Right atrium auricular region (tissue), 2 donors: ENCODE results near the gene RTN4R. TPM values are rescaled to one million over a fixed set of nuclear protein-coding genes. Genes with fewer than 3 reads are reported as not detected.
"Not testable (repeated sequence)": the region's sequence is repeated elsewhere in the genome, so short reads cannot be mapped to it uniquely, and the experiment has no call there.

Experiments
- DNase-seq: peaks from one replicate; pipeline ENCODE4 v3.0.0-alpha.2; 2019; ENCODE audit warnings: low spot score
- H3K27ac ChIP-seq, 2 donors: fragments of 200-600 bp; sonication (generic); 1 replicate in 1 of 2; 2 replicates in 1 of 2; pipeline ENCODE4 v1.5.1; 2016 to 2019
- H3K27me3 ChIP-seq, 2 donors: fragments of 200-600 bp; sonication (generic); one replicate each; pipeline versions ENCODE4 v1.5.1 to v1.6.0; 2017 to 2019
- H3K36me3 ChIP-seq: fragments of 200-600 bp; sonication (generic); one replicate; pipeline ENCODE4 v1.5.1; 2016
- H3K4me1 ChIP-seq, 2 donors: fragments of 200-600 bp; sonication (generic); one replicate each; pipeline versions ENCODE4 v1.5.1 to v1.6.0; 2017 to 2019
- H3K4me3 ChIP-seq, 2 donors: fragments of 200-600 bp; sonication (generic); 1 replicate in 1 of 2; 2 replicates in 1 of 2; pipeline ENCODE4 v1.5.1; 2017 to 2019; ENCODE audit warnings: mild to moderate bottlenecking in 1 of 2, moderate library complexity in 1 of 2
- H3K9me3 ChIP-seq, 2 donors: fragments of 200-600 bp; sonication (generic); one replicate each; pipeline ENCODE4 v1.5.1; 2019
- total RNA-seq, 2 donors: library from RNA; depleted of rRNA; stranded (reverse); fragments of >200 nt; gene quantifications; one replicate each; pipeline ENCODE4 v1.1.0, GENCODE V29; 2016
- TF ChIP-seq, protein P1 (sequence below), 2 donors: fragments of 200-600 bp; sonication (generic); IDR thresholded peaks; one replicate each; pipeline ENCODE4 v1.5.1; 2019; ENCODE audit warnings: antibody characterized with exemption in 2 of 2

Gene RTN4R
- total RNA-seq, 2 donors from 2014 or later = 1.0 to 2.0 TPM

DNA sequence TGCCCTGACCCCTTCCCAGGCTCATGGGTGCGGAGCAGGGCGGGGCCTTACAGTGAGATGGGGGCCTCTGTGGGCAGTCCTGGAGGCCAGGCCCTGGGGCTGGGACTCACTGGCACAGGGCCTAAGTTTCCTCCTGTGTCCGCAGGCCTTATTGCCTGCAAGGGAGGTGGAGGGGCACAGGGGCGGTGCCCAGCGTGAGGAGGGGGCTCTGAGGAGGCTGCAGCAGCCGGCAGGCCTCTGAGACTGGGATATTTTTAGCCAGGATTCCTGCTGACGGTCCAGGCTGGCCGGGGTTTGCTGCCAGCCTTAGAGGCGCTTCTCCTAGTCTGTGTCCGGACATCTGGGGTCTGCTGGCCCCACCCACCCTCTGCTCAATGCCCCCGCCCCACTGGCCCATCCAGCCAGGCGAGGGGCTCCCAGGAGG, 5.7 kb upstream of the RTN4R start:
- Histone ChIP-seq H3K27ac (no peak overlapping the region), H3K36me3 (no peaks in the 10 kb centered on the region)

DNA sequence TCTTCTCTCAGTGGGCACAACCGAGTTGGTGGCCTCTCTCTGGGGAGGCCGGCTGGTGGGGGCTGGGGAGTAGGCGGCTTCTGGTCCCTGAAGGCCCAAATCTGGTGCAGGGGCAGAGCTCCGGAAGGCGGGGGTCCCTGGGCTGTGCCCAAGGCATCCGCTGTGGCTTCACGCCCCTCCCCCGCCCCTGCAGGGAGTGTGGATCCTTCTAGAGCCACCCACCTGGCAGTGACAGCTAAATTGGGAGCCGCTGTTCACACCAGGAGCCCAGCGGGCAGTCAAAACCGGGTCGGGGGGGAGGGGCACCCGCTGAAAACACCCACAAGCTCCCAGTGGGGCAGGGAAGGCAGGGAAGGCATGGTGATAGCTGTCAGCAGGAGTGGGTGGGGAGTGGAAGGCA, 4.6 kb upstream of the RTN4R start:
- Histone ChIP-seq H3K4me3 (no peak overlapping the region), H3K36me3 (no peaks in the 10 kb centered on the region), H3K27ac (no peak overlapping the region), H3K27me3 (no peaks in the 10 kb centered on the region), H3K4me1 (peaks cover 0 to 4% of the 10 kb centered on the region in 2 donors), H3K9me3 (no peaks in the 10 kb centered on the region)
- DNase-seq = no peak
- TF ChIP-seq, protein P1, sequence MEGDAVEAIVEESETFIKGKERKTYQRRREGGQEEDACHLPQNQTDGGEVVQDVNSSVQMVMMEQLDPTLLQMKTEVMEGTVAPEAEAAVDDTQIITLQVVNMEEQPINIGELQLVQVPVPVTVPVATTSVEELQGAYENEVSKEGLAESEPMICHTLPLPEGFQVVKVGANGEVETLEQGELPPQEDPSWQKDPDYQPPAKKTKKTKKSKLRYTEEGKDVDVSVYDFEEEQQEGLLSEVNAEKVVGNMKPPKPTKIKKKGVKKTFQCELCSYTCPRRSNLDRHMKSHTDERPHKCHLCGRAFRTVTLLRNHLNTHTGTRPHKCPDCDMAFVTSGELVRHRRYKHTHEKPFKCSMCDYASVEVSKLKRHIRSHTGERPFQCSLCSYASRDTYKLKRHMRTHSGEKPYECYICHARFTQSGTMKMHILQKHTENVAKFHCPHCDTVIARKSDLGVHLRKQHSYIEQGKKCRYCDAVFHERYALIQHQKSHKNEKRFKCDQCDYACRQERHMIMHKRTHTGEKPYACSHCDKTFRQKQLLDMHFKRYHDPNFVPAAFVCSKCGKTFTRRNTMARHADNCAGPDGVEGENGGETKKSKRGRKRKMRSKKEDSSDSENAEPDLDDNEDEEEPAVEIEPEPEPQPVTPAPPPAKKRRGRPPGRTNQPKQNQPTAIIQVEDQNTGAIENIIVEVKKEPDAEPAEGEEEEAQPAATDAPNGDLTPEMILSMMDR (IDR thresholded peaks at IDR 0.05) = no peak

More for the DNA sequence above, 5.7 kb upstream of the RTN4R start:
- H3K27me3 ChIP-seq = no peaks in the 10 kb centered on the region
- DNase-seq = no peak
- H3K9me3 ChIP-seq = no peaks in the 10 kb centered on the region
- TF ChIP-seq, protein P1 (IDR thresholded peaks at IDR 0.05) = no peak
- no peak overlapping the region for H3K4me3 ChIP-seq
- no peaks in the 10 kb centered on the region for H3K4me1 ChIP-seq

- Histone ChIP-seq H3K36me3 (no peaks in the 10 kb centered on the region), H3K27me3 (no peaks in the 10 kb centered on the region), H3K9me3 (no peaks in the 10 kb centered on the region), H3K27ac (no peak overlapping the region), H3K4me1 (peaks cover 0 to 10% of the 10 kb centered on the region in 2 donors), H3K4me3 (no peak overlapping the region)
- DNase-seq = no peak
- TF ChIP-seq, protein P1 (IDR thresholded peaks at IDR 0.05) = no peak
Measured at GRCh38 chr22:20272174-20272573, 4.1 kb upstream of the RTN4R start.

DNA sequence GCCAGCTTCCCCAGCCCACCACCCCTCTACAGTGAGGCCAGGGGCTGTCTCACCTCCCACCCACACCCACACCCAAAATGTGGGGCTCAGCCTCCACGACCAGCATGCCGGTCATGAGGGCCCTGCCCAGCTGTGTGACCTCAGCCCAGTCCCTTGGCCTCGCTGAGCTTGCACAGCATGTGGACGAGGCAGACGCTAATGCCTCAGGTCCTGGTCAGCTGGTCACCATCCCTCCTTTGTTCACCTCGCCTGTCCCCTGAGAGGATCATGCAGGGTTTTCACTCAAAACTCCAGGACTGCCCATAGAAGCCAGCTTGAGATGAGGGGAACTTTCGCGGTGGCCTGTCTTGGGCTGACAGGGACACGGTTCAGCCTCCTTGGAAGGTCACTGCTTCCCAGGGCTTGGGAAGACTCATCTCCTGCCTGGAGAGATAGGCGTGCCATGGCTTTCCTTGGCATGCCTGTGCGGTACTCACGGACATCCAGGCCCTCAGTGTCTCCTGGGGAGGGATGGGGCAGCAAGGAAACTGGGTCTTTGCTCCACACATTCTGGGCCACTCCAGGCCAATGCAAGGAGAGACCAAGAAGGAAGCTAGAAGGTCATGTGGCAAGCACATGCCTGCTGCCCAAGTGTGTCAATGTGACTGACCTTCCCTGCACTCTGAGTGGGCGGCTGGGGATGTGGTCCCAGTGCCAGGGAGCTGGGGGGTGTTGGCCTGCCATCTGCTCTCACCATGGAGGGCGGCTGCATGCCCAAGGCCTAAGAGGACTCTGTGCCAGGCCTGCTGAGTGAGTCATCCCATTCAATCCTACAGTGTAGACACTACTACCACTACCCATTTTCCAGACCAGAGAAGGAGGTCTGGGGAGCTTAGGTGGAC, 3.2 kb upstream of the RTN4R start:
- Histone ChIP-seq H3K4me3 (no peak overlapping the region), H3K27ac (no peak overlapping the region), H3K27me3 (no peaks in the 10 kb centered on the region), H3K36me3 (no peaks in the 10 kb centered on the region), H3K4me1 (peaks cover 0 to 13% of the 10 kb centered on the region in 2 donors), H3K9me3 (no peaks in the 10 kb centered on the region)
- TF ChIP-seq, protein P1 (IDR thresholded peaks at IDR 0.05) = no peak
- DNase-seq = no peak

DNA sequence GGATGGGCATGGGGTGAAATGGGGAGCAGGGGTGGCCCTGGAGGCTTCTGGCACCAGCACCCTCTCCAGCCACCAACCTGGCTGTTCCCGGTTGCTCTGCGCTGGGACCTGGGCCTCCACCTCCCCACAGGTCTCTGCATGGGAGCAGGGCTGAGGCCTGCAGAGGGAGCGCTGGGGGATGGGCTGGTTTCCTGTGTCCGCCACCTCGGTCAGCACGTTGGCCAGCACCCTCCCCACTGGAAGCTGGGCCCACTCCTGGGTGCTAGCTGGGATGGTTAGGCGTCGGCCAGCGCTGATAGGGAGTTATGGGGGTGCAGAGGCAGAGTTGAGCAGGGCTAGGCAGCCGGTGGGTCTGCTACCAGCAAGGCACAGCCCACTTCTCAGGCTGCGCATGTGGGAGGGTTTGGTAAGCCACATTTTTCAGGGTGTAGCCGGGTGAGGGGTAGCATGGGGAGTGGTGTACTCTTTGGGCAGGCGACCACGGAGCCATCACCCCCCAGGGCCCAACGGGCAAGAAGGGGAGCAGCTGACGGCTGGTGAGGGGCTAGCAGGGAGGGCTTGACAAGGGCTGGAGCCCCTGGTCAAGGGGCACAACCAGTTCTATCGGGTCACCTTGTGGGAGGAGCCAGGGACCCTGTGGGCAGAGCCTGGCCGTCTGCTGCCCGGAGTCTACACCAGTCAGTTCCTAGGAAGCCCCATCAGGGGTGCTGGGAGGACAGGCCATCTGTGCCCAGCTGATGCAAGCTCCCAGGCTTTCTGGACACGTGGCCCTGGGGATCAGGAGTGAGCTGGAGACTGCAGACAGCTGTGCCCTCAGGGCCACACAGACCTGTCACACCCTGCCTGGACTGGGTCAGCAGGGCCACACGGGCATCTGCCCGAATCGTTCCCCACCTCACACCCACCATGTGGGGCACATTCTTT, 2.3 kb upstream of the RTN4R start:
- not testable (repeated sequence) for H3K9me3 ChIP-seq, DNase-seq, H3K4me3 ChIP-seq, H3K27ac ChIP-seq, H3K27me3 ChIP-seq, H3K36me3 ChIP-seq
- peaks cover 0 to 13% of the 10 kb centered on the region in 2 donors for H3K4me1 ChIP-seq

GRCh38 chr22:20269673-20270072, 1.6 kb upstream of the RTN4R start:
- H3K4me1 ChIP-seq = peaks cover 0 to 13% of the 10 kb centered on the region in 2 donors
- not testable (repeated sequence) for H3K27ac ChIP-seq, H3K36me3 ChIP-seq, H3K27me3 ChIP-seq, DNase-seq, H3K4me3 ChIP-seq, H3K9me3 ChIP-seq

DNA sequence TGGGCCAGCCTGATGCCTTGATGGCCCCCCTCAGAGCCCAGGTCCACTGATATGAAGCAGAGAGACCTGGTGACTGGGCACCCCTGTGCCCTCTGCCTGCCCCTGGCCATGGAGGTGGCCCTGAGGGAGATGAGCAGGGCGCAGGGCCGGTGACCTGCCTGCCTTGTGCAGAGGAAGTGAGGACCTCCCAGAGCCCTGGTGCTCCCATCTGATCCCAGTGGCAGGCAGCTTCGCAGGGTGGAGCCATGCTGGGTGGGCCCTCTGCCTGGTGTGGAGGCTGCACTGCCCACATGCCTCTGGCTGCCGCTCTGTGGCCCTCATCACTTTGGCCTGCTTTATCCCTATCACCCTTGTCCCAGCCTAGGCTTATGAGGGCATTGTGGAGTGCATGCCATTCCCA, 1.1 kb upstream of the RTN4R start:
- H3K4me3 ChIP-seq, H3K9me3 ChIP-seq, H3K36me3 ChIP-seq, DNase-seq, H3K27ac ChIP-seq, H3K27me3 ChIP-seq: not testable (repeated sequence)
- peaks cover 0 to 13% of the 10 kb centered on the region in 2 donors for H3K4me1 ChIP-seq
